Cardiac septum (tissue), 1 donor: ENCODE measurements around the gene DNAH6. TPM values are rescaled to one million over a fixed set of nuclear protein-coding genes. Genes with fewer than 3 reads are reported as not detected.
"Not testable (repeated sequence)": the region's sequence is repeated elsewhere in the genome, so short reads cannot be mapped to it uniquely, and the experiment has no call there.

ENCODE experiments used
- DNase-seq: peaks from one replicate; pipeline ENCODE4 v3.0.0-alpha.2; 2020; ENCODE audit warnings: low spot score
- intact Hi-C: fragments of 100-400 bp; cut with DNase I; formaldehyde crosslinking; loops from one replicate; pipeline ENCODE4 v1.14.0; 2022
- total RNA-seq: library from RNA; stranded (reverse); fragmentation: NEBNext Ultra II Directional; extraction: Animal tissue kit (Norgen Biotek cat#: 25700); gene quantifications from one replicate; pipeline ENCODE4 v1.2.1, GENCODE V29; 2021
- donor health status: DM: no; HTN: no; CAD: no.

The DNAH6 gene
- total RNA-seq, 1 donor from 2014 or later: 0.22 TPM

DNA sequence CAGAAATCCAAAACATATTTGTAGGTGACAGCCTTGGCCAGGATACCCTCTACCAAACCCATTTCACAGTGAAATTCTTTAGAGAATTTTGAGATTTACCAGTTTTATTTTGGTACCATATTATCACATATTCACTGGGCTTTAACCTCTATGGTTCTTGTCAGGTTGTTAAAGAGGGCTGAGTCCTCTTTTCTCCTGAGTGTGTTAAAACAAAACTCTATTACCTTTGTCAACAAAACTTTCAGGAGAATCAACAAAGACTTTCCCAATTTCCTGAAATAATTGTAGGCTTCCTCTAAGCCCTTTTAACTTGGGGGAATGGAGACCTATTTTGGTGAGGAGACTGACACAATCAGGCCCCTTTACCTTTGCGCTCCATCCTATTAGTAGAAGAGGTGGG lies 209.4 kb downstream of the DNAH6 start:
- DNase-seq: no peak
- intact Hi-C loops: no loop called here

- intact Hi-C loops: no loop called here
- DNase-seq: no peak
Measured at GRCh38 chr2:84727315-84727714, 211.0 kb downstream of the DNAH6 start.

- no peak for DNase-seq
Measured at GRCh38 chr2:84729224-84729623, 212.9 kb downstream of the DNAH6 start.

GRCh38 chr2:84731185-84731584 lies 214.9 kb downstream of the DNAH6 start:
- intact Hi-C loops: no loop called here
- no peak for DNase-seq

More at GRCh38 chr2:84729224-84729623, 212.9 kb downstream of the DNAH6 start:
- intact Hi-C loops: no loop called here

DNA sequence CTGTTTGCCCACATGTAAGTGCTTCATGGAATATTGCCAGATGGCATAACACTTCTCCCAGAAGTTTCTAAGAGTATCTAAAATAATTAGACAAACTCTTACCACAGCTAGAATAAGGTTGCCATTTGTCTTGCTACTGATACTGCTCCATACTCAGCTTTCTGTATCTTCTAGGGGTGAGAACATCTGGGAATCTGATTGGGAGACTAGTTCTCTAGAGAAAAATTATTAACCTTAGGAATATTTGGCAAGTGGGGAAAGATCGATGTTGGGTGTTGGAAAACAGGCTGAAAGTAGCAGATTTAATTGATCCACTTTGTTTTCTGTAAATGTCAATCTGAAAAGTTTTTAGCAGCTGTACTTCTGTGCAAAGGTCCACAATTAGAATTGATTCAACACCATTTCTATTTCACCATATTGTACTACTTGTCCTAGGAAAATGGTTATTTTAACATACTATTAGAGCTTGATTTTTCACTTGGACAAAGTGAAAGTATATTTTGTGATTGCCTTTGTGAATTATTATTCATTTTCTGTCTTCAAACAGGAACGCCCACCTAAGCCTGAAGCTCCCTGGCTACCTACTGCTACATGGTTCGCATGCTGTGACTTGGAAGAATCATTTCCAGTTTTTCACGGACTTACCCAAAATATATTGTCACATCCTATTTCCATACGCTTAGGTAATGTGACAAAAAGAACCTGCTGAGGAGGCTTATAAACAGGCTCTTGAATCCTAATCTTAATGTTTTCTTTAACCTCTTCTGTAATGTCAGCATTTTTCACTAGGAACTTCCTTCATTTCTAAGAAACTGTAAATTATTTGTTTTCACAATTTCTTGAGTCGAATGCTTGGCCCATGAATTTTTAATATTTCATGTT lies 216.8 kb downstream of the DNAH6 start:
- no peak for DNase-seq
- intact Hi-C loops: no loop called here

DNA sequence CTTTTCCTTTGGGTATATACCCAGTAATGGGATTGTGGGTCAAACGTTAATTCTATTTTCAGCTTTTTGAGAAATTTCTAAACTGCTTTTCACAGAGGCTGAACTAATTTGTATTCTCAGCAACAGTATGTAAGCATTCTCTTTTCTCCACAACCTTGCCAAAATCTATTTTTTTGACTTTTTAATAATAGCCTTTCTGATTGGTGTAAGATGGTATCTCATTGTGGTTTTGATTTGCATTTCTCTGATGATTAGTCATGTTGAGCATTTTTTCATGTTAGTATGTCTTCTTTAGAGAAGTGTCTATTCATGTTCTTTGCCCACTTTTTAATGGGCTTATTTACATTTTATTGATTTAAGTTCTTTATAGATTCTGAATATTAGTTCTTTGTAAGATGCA lies 219.1 kb downstream of the DNAH6 start:
- intact Hi-C loops: no loop called here

DNA sequence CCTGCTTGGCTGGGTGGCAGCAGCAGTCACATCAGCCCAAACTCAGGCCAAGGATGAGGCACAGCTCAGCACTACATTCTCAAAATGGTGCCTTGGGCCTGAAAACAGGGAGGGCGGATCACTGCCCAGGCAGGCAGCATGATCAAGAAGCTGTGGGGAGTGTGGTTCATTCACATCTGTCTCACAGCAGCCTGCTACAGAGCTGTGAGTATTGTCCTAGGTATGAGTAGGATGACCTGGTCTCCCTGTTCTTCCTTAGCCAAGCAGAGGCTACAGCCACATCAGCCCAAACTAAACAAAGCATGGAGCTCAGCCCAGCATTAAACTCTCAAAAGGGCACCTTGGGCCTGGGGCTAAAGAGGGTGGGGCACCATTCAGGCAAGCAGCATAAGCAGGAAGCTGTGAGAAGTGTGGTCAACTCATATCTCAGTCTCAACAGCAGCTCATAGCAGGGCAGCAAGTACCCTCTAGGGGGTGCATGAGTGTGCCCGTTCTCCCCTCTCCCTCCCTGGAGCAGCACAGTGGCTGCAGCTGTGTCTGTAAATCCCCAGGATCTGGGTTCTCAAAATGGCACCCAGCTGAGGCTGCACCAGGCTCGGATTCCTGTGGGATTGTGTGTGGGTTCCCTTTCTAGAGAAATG lies 225.0 kb downstream of the DNAH6 start:
- DNase-seq: no peak
- intact Hi-C loops: no loop called here

More for the DNA sequence above, 219.1 kb downstream of the DNAH6 start:
- DNase-seq: no peak

DNA sequence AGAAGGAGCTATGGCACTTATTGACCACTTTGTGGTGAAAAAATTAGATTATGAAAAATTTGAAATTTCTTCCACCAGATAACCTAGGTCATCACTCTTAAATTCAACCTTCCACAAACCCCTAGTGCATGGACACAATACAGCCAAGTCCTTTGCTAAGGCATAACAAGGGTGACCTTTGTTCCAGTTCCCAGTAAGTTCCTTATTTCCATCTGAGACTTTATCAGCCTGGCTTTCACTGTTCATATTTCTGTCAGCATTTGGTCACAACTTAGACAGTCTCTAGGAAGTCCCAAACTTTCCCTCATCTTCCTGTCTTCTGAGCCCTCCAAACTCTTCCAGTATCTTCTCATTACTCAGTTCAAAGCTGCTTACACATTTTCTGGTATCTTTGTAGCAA lies 232.0 kb downstream of the DNAH6 start:
- DNase-seq: no peak
- intact Hi-C loops: no loop called here

GRCh38 chr2:84749442-84749841 lies 233.1 kb downstream of the DNAH6 start:
- DNase-seq: no peak
- intact Hi-C loops: no loop called here

- no peak for DNase-seq
- intact Hi-C loops: no loop called here
Measured at GRCh38 chr2:84755096-84755495, 238.8 kb downstream of the DNAH6 start.

DNA sequence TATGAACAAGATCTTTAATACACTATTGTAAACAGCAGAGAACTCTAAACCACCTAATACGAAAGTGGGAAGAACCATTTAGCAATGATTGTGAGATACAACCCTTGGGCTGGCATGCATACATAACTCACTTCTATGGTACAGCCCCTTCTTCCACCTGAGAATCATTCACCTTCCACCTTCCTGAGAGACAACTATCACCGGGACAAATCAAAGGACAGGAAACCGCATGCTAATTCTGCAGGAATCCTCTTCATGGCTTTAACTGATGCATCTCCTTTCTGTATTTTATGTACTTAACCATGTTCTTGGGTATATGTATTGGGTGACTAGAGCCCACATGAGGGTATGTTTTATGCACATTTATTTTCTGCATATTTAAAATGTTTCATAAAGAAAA lies 241.3 kb downstream of the DNAH6 start:
- intact Hi-C loops: no loop called here
- DNase-seq: no peak

- intact Hi-C loops: no loop called here
- DNase-seq: no peak
Measured at GRCh38 chr2:84766791-84767190, 250.5 kb downstream of the DNAH6 start.

- DNase-seq: no peak
Measured at GRCh38 chr2:84768840-84769239, 252.5 kb downstream of the DNAH6 start.

GRCh38 chr2:84770280-84770679 lies 254.0 kb downstream of the DNAH6 start:
- intact Hi-C loops: no loop called here
- no peak for DNase-seq

More at GRCh38 chr2:84768840-84769239, 252.5 kb downstream of the DNAH6 start:
- intact Hi-C loops: no loop called here

- no peak for DNase-seq
- intact Hi-C loops: no loop called here
Measured at GRCh38 chr2:84771251-84771650, 255.0 kb downstream of the DNAH6 start.

- intact Hi-C loops, DNase-seq: not testable (repeated sequence)
Measured at GRCh38 chr2:84773562-84773961, 257.3 kb downstream of the DNAH6 start.

GRCh38 chr2:84776011-84776410 lies 259.7 kb downstream of the DNAH6 start:
- DNase-seq: no peak
- intact Hi-C loops: no loop called here

- intact Hi-C loops: no loop called here
- no peak for DNase-seq
Measured at GRCh38 chr2:84778911-84779690, 262.8 kb downstream of the DNAH6 start.

DNA sequence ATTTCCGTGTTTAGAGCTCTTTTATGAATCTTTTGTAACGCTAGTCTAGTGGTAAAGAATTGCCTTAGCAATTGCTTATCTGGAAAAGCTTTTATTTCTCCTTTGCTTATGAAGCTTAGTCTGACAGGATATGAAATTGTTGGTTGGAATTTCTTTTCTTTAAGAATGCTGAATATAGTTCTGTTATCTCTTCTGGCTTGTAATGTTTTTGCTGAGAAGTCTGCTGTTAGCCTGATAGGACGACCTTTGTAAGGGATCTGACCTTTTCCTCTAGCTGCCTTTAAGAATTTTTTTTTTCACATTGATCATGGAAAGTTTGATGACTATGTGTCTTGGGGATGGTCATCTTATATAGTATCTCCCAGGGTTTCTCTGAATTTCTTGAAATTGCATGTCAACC lies 263.5 kb downstream of the DNAH6 start:
- intact Hi-C loops: loop anchor here (10.0 kb wide), 1 partner anchor 135 kb away; no protein-coding TSS in a partner anchor

More for the DNA sequence above, 263.5 kb downstream of the DNAH6 start:
- DNase-seq: no peak
